Activated naive CD8-positive, alpha-beta T cell treated with anti-CD3 and anti-CD28 coated beads, Interleukin-2, amount 50 U/mL, for 24 hours (primary cell): ENCODE results near the gene SYNJ2.

ENCODE experiments used
- ATAC-seq: fragments of 150-1000 bp; cut with Tn5 transposase; one replicate; pipeline ENCODE4 v1.10.0; 2021
- DNase-seq: peaks from one replicate; pipeline ENCODE4 v3.0.0; 2021
- H3K27ac Mint-ChIP-seq: one replicate; pipeline ENCODE4 v1.8.0; 2021; ENCODE audit warnings: mild to moderate bottlenecking, mixed read lengths
- H3K27me3 Mint-ChIP-seq: one replicate; pipeline ENCODE4 v1.8.0; 2021; ENCODE audit warnings: mixed read lengths
- H3K36me3 Mint-ChIP-seq: one replicate; pipeline ENCODE4 v1.8.0; 2021; ENCODE audit warnings: low read depth, mixed read lengths
- H3K4me1 Mint-ChIP-seq: one replicate; pipeline ENCODE4 v1.8.0; 2021; ENCODE audit warnings: mixed read lengths
- H3K4me3 Mint-ChIP-seq: one replicate; pipeline ENCODE4 v1.8.0; 2021; ENCODE audit warnings: mild to moderate bottlenecking, moderate library complexity, mixed read lengths
- H3K9me3 Mint-ChIP-seq: one replicate; pipeline ENCODE4 v1.8.0; 2021; ENCODE audit warnings: mixed read lengths

The SYNJ2 gene

GRCh38 chr6:158018041-158018771, 36.5 kb downstream of the SYNJ2 start:
- peaks cover 25% of the 10 kb centered on the region for H3K4me1 Mint-ChIP-seq
- H3K27me3 Mint-ChIP-seq = no peaks in the 10 kb centered on the region
- peaks cover 15% of the 10 kb centered on the region for H3K36me3 Mint-ChIP-seq

GRCh38 chr6:158018851-158019361, 37.2 kb downstream of the SYNJ2 start:
- no peak for DNase-seq
- Mint-ChIP-seq H3K36me3 (peaks cover 15% of the 10 kb centered on the region), H3K4me1 (peaks cover 18% of the 10 kb centered on the region), H3K27ac (no peak overlapping the region), H3K27me3 (no peaks in the 10 kb centered on the region), H3K4me3 (no peak overlapping the region), H3K9me3 (no peaks in the 10 kb centered on the region)
- ATAC-seq = no peak

More at GRCh38 chr6:158018041-158018771, 36.5 kb downstream of the SYNJ2 start:
- H3K27ac Mint-ChIP-seq = no peak overlapping the region
- no peaks in the 10 kb centered on the region for H3K9me3 Mint-ChIP-seq
- ATAC-seq (no peak), DNase-seq (no peak)
- H3K4me3 Mint-ChIP-seq = no peak overlapping the region

- Mint-ChIP-seq H3K4me3 (no peak overlapping the region), H3K27me3 (no peaks in the 10 kb centered on the region), H3K9me3 (no peaks in the 10 kb centered on the region), H3K27ac (no peak overlapping the region), H3K4me1 (peaks cover 13% of the 10 kb centered on the region), H3K36me3 (peaks cover 15% of the 10 kb centered on the region)
- no peak for ATAC-seq
- no peak for DNase-seq
Measured at GRCh38 chr6:158019416-158019815, 37.8 kb downstream of the SYNJ2 start.

- Mint-ChIP-seq H3K4me3 (no peak overlapping the region), H3K9me3 (no peaks in the 10 kb centered on the region), H3K27ac (no peak overlapping the region), H3K36me3 (peaks cover 15% of the 10 kb centered on the region), H3K27me3 (no peaks in the 10 kb centered on the region), H3K4me1 (peaks cover 10% of the 10 kb centered on the region)
- DNase-seq (no peak), ATAC-seq (peak; percentile 35)
Measured at GRCh38 chr6:158020272-158020711, 38.6 kb downstream of the SYNJ2 start.

GRCh38 chr6:158020811-158021210, 39.1 kb downstream of the SYNJ2 start:
- H3K4me3 Mint-ChIP-seq = no peak overlapping the region
- DNase-seq (no peak), ATAC-seq (no peak)
- peaks cover 15% of the 10 kb centered on the region for H3K4me1 Mint-ChIP-seq
- no peaks in the 10 kb centered on the region for H3K27me3 Mint-ChIP-seq
- H3K9me3 Mint-ChIP-seq = no peaks in the 10 kb centered on the region
- no peak overlapping the region for H3K27ac Mint-ChIP-seq
- H3K36me3 Mint-ChIP-seq = peaks cover 15% of the 10 kb centered on the region

- ATAC-seq (no peak), DNase-seq (no peak)
- H3K4me3 Mint-ChIP-seq = no peak overlapping the region
- peaks cover 15% of the 10 kb centered on the region for H3K36me3 Mint-ChIP-seq
- no peak overlapping the region for H3K27ac Mint-ChIP-seq
- peaks cover 20% of the 10 kb centered on the region for H3K4me1 Mint-ChIP-seq
- no peaks in the 10 kb centered on the region for H3K27me3 Mint-ChIP-seq
- no peaks in the 10 kb centered on the region for H3K9me3 Mint-ChIP-seq
Measured at GRCh38 chr6:158021376-158021775, 39.7 kb downstream of the SYNJ2 start.

- Mint-ChIP-seq H3K27ac (no peak overlapping the region), H3K9me3 (no peaks in the 10 kb centered on the region), H3K27me3 (no peaks in the 10 kb centered on the region), H3K4me3 (no peak overlapping the region), H3K4me1 (peaks cover 27% of the 10 kb centered on the region), H3K36me3 (peaks cover 15% of the 10 kb centered on the region)
- no peak for ATAC-seq
- no peak for DNase-seq
Measured at GRCh38 chr6:158021814-158022748, 40.4 kb downstream of the SYNJ2 start.

- no peak overlapping the region for H3K27ac Mint-ChIP-seq
- no peak overlapping the region for H3K4me3 Mint-ChIP-seq
- no peak for ATAC-seq
- DNase-seq = no peak
- peaks cover 15% of the 10 kb centered on the region for H3K36me3 Mint-ChIP-seq
- no peaks in the 10 kb centered on the region for H3K9me3 Mint-ChIP-seq
- H3K27me3 Mint-ChIP-seq = no peaks in the 10 kb centered on the region
- H3K4me1 Mint-ChIP-seq = peaks cover 36% of the 10 kb centered on the region
Measured at GRCh38 chr6:158022749-158023596, 41.3 kb downstream of the SYNJ2 start.

- no peaks in the 10 kb centered on the region for H3K9me3 Mint-ChIP-seq
- H3K36me3 Mint-ChIP-seq = peaks cover 14% of the 10 kb centered on the region
- no peak overlapping the region for H3K27ac Mint-ChIP-seq
- no peak for DNase-seq
- no peak overlapping the region for H3K4me3 Mint-ChIP-seq
- no peak for ATAC-seq
- H3K27me3 Mint-ChIP-seq = no peaks in the 10 kb centered on the region
- peaks cover 38% of the 10 kb centered on the region for H3K4me1 Mint-ChIP-seq
Measured at GRCh38 chr6:158023597-158023939, 41.9 kb downstream of the SYNJ2 start.

- DNase-seq (no peak), ATAC-seq (no peak)
- Mint-ChIP-seq H3K27ac (peak overlapping the region; percentile 28), H3K36me3 (peaks cover 14% of the 10 kb centered on the region), H3K4me1 (peaks cover 43% of the 10 kb centered on the region), H3K9me3 (no peaks in the 10 kb centered on the region), H3K4me3 (no peak overlapping the region), H3K27me3 (no peaks in the 10 kb centered on the region)
Measured at GRCh38 chr6:158024566-158025297, 43.1 kb downstream of the SYNJ2 start.

GRCh38 chr6:158026054-158026900, 44.6 kb downstream of the SYNJ2 start:
- H3K27me3 Mint-ChIP-seq = no peaks in the 10 kb centered on the region
- peaks cover 52% of the 10 kb centered on the region for H3K4me1 Mint-ChIP-seq
- H3K9me3 Mint-ChIP-seq = no peaks in the 10 kb centered on the region
- H3K4me3 Mint-ChIP-seq = peak overlapping the region; percentile 81
- H3K27ac Mint-ChIP-seq = peak overlapping the region; percentile 100
- peaks cover 8% of the 10 kb centered on the region for H3K36me3 Mint-ChIP-seq
- peak; percentile 80 for DNase-seq
- ATAC-seq = peak; percentile 90

GRCh38 chr6:158026901-158027589, 45.4 kb downstream of the SYNJ2 start:
- H3K9me3 Mint-ChIP-seq = no peaks in the 10 kb centered on the region
- peaks cover 60% of the 10 kb centered on the region for H3K4me1 Mint-ChIP-seq
- DNase-seq (no peak), ATAC-seq (no peak)
- peak overlapping the region; percentile 100 for H3K27ac Mint-ChIP-seq
- no peaks in the 10 kb centered on the region for H3K27me3 Mint-ChIP-seq
- H3K4me3 Mint-ChIP-seq = peak overlapping the region; percentile 81
- H3K36me3 Mint-ChIP-seq = peaks cover 10% of the 10 kb centered on the region
